ENCODE measurements around the gene DDX27. TPM values are rescaled to one million over a fixed set of nuclear protein-coding genes. Genes with fewer than 3 reads are reported as not detected.
"Not testable (repeated sequence)": the region's sequence is repeated elsewhere in the genome, so short reads cannot be mapped to it uniquely, and the experiment has no call there.

DDX27 gene
- total RNA-seq, 1 donor from 2014 or later: 34.3 TPM

DNA sequence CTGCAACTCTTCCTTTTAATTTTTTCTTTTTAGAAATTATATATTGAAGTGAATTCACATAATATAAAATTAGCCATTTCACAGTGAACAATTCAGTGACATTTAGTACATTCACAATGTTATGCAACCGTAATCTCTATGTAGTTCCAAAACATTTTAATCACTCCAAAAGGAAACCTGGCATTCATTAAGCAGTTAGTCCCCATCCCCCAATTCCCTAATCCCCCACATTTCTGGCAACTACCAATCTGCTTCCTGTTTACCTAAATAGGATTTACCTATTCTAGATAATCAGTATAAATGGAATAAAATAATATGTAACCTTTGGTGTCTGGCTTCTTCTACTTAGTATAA, 8.5 kb upstream of the DDX27 start:
- Mint-ChIP-seq H3K4me1 (ENCODE audit: unreplicated experiment) (no peaks in the 10 kb centered on the region), H3K4me3 (no peak overlapping the region), H3K9me3 (peaks cover 6% of the 10 kb centered on the region), H3K36me3 (no peaks in the 10 kb centered on the region), H3K27ac (no peak overlapping the region), H3K27me3 (no peaks in the 10 kb centered on the region)
- DNase-seq (ENCODE audit: extremely low spot score, unreplicated experiment): no peak
- TF ChIP-seq, protein P1, sequence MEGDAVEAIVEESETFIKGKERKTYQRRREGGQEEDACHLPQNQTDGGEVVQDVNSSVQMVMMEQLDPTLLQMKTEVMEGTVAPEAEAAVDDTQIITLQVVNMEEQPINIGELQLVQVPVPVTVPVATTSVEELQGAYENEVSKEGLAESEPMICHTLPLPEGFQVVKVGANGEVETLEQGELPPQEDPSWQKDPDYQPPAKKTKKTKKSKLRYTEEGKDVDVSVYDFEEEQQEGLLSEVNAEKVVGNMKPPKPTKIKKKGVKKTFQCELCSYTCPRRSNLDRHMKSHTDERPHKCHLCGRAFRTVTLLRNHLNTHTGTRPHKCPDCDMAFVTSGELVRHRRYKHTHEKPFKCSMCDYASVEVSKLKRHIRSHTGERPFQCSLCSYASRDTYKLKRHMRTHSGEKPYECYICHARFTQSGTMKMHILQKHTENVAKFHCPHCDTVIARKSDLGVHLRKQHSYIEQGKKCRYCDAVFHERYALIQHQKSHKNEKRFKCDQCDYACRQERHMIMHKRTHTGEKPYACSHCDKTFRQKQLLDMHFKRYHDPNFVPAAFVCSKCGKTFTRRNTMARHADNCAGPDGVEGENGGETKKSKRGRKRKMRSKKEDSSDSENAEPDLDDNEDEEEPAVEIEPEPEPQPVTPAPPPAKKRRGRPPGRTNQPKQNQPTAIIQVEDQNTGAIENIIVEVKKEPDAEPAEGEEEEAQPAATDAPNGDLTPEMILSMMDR (conservative IDR thresholded peaks at IDR 0.05): no peak

GRCh38 chr20:49214571-49214970, 4.6 kb upstream of the DDX27 start:
- TF ChIP-seq, protein P1 (conservative IDR thresholded peaks at IDR 0.05): no peak
- Mint-ChIP-seq H3K9me3 (peaks cover 6% of the 10 kb centered on the region), H3K4me1 (ENCODE audit: unreplicated experiment) (peaks cover 12% of the 10 kb centered on the region), H3K4me3 (no peak overlapping the region), H3K27ac (no peak overlapping the region), H3K27me3 (no peaks in the 10 kb centered on the region), H3K36me3 (peaks cover 4% of the 10 kb centered on the region)
- no peak for DNase-seq (ENCODE audit: extremely low spot score, unreplicated experiment)

- Mint-ChIP-seq H3K27me3 (no peaks in the 10 kb centered on the region), H3K4me3 (no peak overlapping the region), H3K36me3 (peaks cover 4% of the 10 kb centered on the region), H3K4me1 (ENCODE audit: unreplicated experiment) (peaks cover 18% of the 10 kb centered on the region), H3K27ac (no peak overlapping the region), H3K9me3 (peaks cover 3% of the 10 kb centered on the region)
- no peak for DNase-seq (ENCODE audit: extremely low spot score, unreplicated experiment)
- TF ChIP-seq, protein P1 (conservative IDR thresholded peaks at IDR 0.05): no peak
These were observed 4.0 kb upstream of the DDX27 start for GRCh38 chr20:49215232-49215631.

DNA sequence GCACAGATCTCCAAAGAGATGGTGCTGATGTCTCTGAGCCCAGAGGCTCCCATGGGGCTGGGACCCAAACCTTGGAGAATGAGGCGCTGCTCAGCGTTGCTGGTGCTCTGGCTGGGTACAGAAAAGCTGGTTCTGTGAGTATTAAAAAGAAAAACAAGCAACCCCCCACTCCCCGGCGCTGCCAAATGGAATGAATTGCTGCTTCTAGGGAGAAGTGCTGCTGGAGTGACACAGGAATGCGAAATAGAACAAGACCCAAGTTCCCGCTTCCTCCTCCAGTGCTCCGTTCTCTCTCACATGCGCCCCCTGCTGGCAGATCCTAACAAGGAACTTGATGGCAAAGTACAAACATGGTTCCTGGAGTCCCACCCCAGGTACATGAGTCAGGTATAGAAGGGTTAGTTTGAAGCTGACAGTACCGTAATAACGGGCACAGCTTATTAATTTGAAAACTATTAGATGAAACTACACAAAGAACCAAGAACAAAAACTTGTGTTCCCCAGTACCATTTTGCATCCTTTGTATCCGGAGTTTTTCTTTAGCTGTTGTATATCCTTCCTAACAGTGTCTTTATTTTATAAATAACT, 2.1 kb upstream of the DDX27 start:
- peaks cover 20% of the 10 kb centered on the region for H3K4me1 Mint-ChIP-seq (ENCODE audit: unreplicated experiment)
- H3K9me3 Mint-ChIP-seq: no peaks in the 10 kb centered on the region
- DNase-seq (ENCODE audit: extremely low spot score, unreplicated experiment): peak; percentile 92
- peaks cover 4% of the 10 kb centered on the region for H3K36me3 Mint-ChIP-seq
- H3K4me3 Mint-ChIP-seq: peak overlapping the region; percentile 79
- TF ChIP-seq, protein P1 (conservative IDR thresholded peaks at IDR 0.05): peak; percentile 91
- H3K27me3 Mint-ChIP-seq: no peaks in the 10 kb centered on the region
- peak overlapping the region; percentile 87 for H3K27ac Mint-ChIP-seq

DNA sequence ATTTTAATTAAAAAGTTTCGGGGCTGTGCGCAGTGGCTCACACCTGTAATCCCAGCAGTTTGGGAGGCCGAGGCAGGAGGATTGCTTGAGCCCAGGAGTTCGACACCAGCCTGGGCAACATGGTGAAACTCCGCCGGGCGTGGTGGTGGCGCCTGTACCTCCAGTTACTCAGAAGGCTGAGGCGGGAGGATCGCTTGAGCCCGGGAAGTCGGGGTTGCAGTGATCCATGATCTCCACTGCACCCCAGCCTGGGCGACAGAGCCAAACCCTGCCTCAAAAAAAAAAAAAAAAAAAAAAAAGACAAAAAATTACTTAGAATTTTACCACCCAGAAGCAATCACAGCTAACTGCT, 501 bp upstream of the DDX27 start:
- not testable (repeated sequence) for DNase-seq (ENCODE audit: extremely low spot score, unreplicated experiment); H3K27me3 Mint-ChIP-seq; H3K9me3 Mint-ChIP-seq; H3K36me3 Mint-ChIP-seq
- Mint-ChIP-seq H3K27ac (peak overlapping the region; percentile 96), H3K4me1 (ENCODE audit: unreplicated experiment) (peaks cover 20% of the 10 kb centered on the region), H3K4me3 (peak overlapping the region; percentile 92)

GRCh38 chr20:49219924-49220831, 962 bp downstream of the DDX27 start:
- H3K36me3 Mint-ChIP-seq: peaks cover 9% of the 10 kb centered on the region
- TF ChIP-seq, protein P1 (conservative IDR thresholded peaks at IDR 0.05): no peak
- no peaks in the 10 kb centered on the region for H3K9me3 Mint-ChIP-seq
- peak overlapping the region; percentile 96 for H3K27ac Mint-ChIP-seq
- peak overlapping the region; percentile 92 for H3K4me3 Mint-ChIP-seq
- no peaks in the 10 kb centered on the region for H3K27me3 Mint-ChIP-seq
- no peak for DNase-seq (ENCODE audit: extremely low spot score, unreplicated experiment)
- H3K4me1 Mint-ChIP-seq (ENCODE audit: unreplicated experiment): peaks cover 20% of the 10 kb centered on the region

Measured in type B pancreatic cell (in vitro differentiated cells).